Kidney (tissue), 14 donors: ENCODE results near the gene XYLT2. TPM values are rescaled to one million over a fixed set of nuclear protein-coding genes. Genes with fewer than 3 reads are reported as not detected.

Experiments
- DNase-seq, 5 donors: peaks; one replicate each; pipeline ENCODE4 v3.0.0-alpha.2; 2013 to 2020
- FAIRE-seq: peaks from 2 replicates; lab custom pipeline; 2012; peaks lifted over from hg19 to GRCh38; lab: Jason Lieb, UNC
- H3K27ac ChIP-seq, 2 donors: one replicate each; pipeline ENCODE4 v1.7.0; 2013; ENCODE audit warnings: low read depth in 2 of 2, low read length in 2 of 2, inconsistent platforms in 1 of 2
- H3K27me3 ChIP-seq: one replicate; pipeline ENCODE4 v1.7.1; 2013; ENCODE audit warnings: low read length, inconsistent platforms; ENCODE audit not compliant: control insufficient read depth, insufficient read depth
- H3K36me3 ChIP-seq, 3 donors: one replicate each; pipeline versions ENCODE4 v1.7.0 to v1.7.1; 2013; ENCODE audit warnings: low read length in 3 of 3, control low read depth in 1 of 3, inconsistent platforms in 1 of 3; ENCODE audit not compliant: insufficient read depth in 3 of 3, control insufficient read depth in 2 of 3
- H3K4me1 ChIP-seq, 3 donors: one replicate each; pipeline versions ENCODE4 v1.7.0 to v1.7.1; 2013; ENCODE audit warnings: low read length in 3 of 3, inconsistent platforms in 1 of 3, low read depth in 1 of 3; ENCODE audit not compliant: control insufficient read depth in 2 of 3, insufficient read depth in 2 of 3
- H3K4me3 ChIP-seq, 3 donors: one replicate each; pipeline versions ENCODE4 v1.7.0 to v1.8.1; 2013; ENCODE audit warnings: low read length in 3 of 3, control low read depth in 1 of 3, inconsistent platforms in 1 of 3
- H3K9ac ChIP-seq, 3 donors: one replicate each; pipeline versions ENCODE4 v1.7.0 to v1.7.1; 2013; ENCODE audit warnings: low read length in 3 of 3, control low read depth in 1 of 3, inconsistent platforms in 1 of 3
- H3K9me3 ChIP-seq, 3 donors: one replicate each; pipeline versions ENCODE4 v1.7.0 to v1.7.1; 2013; ENCODE audit warnings: low read length in 3 of 3, control low read depth in 1 of 3, inconsistent platforms in 1 of 3; ENCODE audit not compliant: control insufficient read depth in 2 of 3, insufficient read depth in 1 of 3
- intact Hi-C: fragments of 100-400 bp; cut with DNase I; formaldehyde crosslinking; loops from one replicate; pipeline ENCODE4 v1.11.1; 2022
- polyA plus RNA-seq: library from polyadenylated mRNA; stranded (reverse); fragments of 350-450 nt; fragmentation: Illumina TruSeq; extraction: RNeasy Lipid Tissue Mini Kit (QIAGEN cat#74804); gene quantifications from one replicate; pipeline ENCODE4 v1.2.3, GENCODE V29; 2014; ENCODE audit warnings: low read depth, low replicate concordance; ENCODE audit not compliant: insufficient read depth
- total RNA-seq: library from RNA; stranded (reverse); fragmentation: NEBNext Ultra II Directional; extraction: Animal tissue kit (Norgen Biotek cat#: 25700); gene quantifications from one replicate; pipeline ENCODE4 v1.2.1, GENCODE V29; 2021
- TF ChIP-seq, protein P1 (sequence below): IDR thresholded peaks from 3 replicates; pipeline ENCODE4 v1.5.1; 2012; ENCODE audit warnings: mild to moderate bottlenecking, moderate library complexity, borderline replicate concordance; ENCODE audit not compliant: insufficient read depth; ENCODE audit errors: extremely low read depth
- donor health status: control.
- donor health status: control.
- donor health status: control.
- donor health status: control.
- donor health status: control.
- donor health status: DM: yes; HTN: yes; CAD: no.
- donor health status: Normal renal cell carcinoma (clear cell type).

The XYLT2 gene
- total and polyA plus RNA-seq, 2 donors from 2014 or later, result 21.2 to 30.0 TPM

DNA sequence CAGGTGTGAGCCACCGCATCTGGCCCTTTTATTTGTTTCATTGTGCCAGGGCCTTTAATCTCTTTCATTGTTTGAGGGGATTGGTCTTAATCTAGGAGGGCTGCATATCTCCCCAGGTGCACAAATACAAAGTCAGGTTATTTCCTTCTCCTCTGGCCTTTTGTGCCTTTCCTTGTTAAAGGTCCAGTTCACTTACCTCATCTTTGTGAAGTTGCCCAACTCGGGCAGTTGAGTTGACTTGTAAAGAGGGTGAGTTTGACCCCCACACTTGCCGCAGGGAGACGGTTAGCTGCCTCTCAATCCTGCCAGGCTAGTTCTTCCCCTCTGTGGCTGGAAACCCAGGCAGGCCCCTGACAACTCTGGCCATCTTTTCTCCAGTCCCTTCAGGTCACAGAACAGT lies 38.3 kb upstream of the XYLT2 start:
- Histone ChIP-seq H3K4me3 (no peak overlapping the region), H3K9ac (no peak overlapping the region), H3K36me3 (no peaks in the 10 kb centered on the region), H3K9me3 (no peaks in the 10 kb centered on the region), H3K4me1 (no peaks in the 10 kb centered on the region), H3K27ac (no peak overlapping the region), H3K27me3 (no peaks in the 10 kb centered on the region)
- FAIRE-seq (no peak), DNase-seq (no peak)
- TF ChIP-seq, protein P1, sequence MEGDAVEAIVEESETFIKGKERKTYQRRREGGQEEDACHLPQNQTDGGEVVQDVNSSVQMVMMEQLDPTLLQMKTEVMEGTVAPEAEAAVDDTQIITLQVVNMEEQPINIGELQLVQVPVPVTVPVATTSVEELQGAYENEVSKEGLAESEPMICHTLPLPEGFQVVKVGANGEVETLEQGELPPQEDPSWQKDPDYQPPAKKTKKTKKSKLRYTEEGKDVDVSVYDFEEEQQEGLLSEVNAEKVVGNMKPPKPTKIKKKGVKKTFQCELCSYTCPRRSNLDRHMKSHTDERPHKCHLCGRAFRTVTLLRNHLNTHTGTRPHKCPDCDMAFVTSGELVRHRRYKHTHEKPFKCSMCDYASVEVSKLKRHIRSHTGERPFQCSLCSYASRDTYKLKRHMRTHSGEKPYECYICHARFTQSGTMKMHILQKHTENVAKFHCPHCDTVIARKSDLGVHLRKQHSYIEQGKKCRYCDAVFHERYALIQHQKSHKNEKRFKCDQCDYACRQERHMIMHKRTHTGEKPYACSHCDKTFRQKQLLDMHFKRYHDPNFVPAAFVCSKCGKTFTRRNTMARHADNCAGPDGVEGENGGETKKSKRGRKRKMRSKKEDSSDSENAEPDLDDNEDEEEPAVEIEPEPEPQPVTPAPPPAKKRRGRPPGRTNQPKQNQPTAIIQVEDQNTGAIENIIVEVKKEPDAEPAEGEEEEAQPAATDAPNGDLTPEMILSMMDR, result no peak
- intact Hi-C loops, result no loop called here

DNA sequence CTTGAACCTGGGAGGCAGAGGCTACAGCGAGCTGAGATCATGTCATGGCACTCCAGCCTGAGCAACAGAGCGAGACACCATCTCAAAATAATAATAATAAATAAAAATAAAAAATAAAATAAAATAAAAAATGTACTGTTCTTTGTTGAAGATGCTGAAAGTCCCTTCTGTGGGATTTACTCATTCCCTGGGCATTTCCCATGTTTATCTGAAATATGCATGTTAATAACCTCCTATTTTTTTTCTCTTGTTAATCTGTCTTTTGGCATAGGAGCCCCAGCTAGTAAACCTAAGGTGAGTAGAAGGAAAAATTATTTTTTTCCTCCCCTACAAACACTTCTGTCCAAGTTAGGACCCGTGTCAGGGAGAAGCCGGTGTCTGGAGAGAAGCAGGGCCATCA lies 37.3 kb upstream of the XYLT2 start:
- DNase-seq (no peak), FAIRE-seq (no peak)
- no peak overlapping the region for H3K9ac ChIP-seq
- H3K9me3 ChIP-seq, result no peaks in the 10 kb centered on the region
- H3K27me3 ChIP-seq, result no peaks in the 10 kb centered on the region
- no peaks in the 10 kb centered on the region for H3K4me1 ChIP-seq
- TF ChIP-seq, protein P1, result no peak
- no peaks in the 10 kb centered on the region for H3K36me3 ChIP-seq
- H3K4me3 ChIP-seq, result no peak overlapping the region
- H3K27ac ChIP-seq, result no peak overlapping the region
- intact Hi-C loops, result no loop called here

DNA sequence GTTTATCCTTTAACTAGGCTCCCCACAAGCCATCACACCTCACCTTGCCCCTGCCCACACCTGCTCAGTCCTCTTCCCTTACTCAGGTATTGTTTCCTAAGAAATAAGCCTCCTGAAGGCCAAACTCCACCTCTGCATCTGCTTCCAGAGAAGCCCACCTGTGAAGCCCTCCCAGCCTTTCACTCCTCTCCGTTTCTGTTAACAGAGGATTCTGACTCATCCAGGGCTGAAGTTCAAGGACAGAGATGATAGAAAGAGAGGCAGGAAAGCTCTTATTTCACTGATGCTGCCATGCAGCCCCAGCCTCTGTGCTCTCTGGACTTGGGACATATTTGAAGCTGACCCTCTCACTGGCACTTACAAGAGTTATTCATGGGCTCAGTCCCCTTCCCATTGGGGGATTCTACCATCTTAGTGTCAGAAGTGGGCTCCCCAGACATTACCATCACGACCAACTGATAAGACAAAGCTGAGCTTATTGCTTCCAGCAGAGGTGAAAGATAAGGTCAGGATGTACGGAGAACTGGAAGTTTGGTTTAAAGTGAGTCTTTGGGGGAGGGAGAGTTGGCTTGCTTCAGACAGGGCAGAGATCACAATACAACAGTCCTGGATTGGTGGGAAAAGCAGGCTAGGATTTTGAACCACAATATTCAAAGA lies 35.3 kb upstream of the XYLT2 start:
- TF ChIP-seq, protein P1, result no peak

DNA sequence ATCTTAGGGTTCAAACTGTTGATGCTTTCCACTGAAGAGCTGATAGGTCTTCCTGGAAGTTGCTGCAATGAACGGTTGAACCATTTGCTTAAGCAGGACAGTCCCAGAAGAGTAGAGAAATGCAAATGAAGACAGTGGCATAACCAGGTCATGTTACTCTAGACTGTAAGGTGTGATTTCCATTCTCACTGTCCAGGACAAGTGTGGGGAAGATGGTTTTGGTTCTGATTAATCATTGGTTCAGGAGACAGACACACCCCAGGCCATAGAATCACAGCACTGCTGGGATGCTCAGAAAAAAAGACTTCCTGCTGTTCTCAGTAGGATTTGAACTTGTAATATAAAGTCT lies 34.8 kb upstream of the XYLT2 start:
- Histone ChIP-seq H3K27ac (no peak overlapping the region), H3K36me3 (no peaks in the 10 kb centered on the region), H3K9me3 (no peaks in the 10 kb centered on the region), H3K9ac (no peak overlapping the region), H3K27me3 (no peaks in the 10 kb centered on the region), H3K4me3 (no peak overlapping the region), H3K4me1 (peaks cover 0 to 3% (median 0%) of the 10 kb centered on the region in 3 donors)
- FAIRE-seq (no peak), DNase-seq (no peak)
- TF ChIP-seq, protein P1, result no peak
- intact Hi-C loops, result no loop called here

More for the DNA sequence above, 35.3 kb upstream of the XYLT2 start:
- Histone ChIP-seq H3K9ac (no peak overlapping the region), H3K4me1 (no peaks in the 10 kb centered on the region), H3K36me3 (no peaks in the 10 kb centered on the region), H3K4me3 (no peak overlapping the region), H3K27me3 (no peaks in the 10 kb centered on the region), H3K27ac (no peak overlapping the region), H3K9me3 (no peaks in the 10 kb centered on the region)
- no peak for FAIRE-seq
- DNase-seq, result no peak
- intact Hi-C loops, result no loop called here
